Left forelimb (tissue), 1 donor: ENCODE results near the gene DVL2.
"Not testable (repeated sequence)": the region's sequence is repeated elsewhere in the genome, so short reads cannot be mapped to it uniquely, and the experiment has no call there.

ENCODE experiments used
- DNase-seq: peaks from one replicate; pipeline ENCODE4 v3.0.0-alpha.2; 2018; ENCODE audit warnings: low spot score

Gene DVL2

GRCh38 chr17:7196651-7197401 is 37.5 kb downstream of the DVL2 start:
- DNase-seq: peak; percentile 61

- no peak for DNase-seq
These were observed 38.3 kb downstream of the DVL2 start for GRCh38 chr17:7195971-7196370.

DNA sequence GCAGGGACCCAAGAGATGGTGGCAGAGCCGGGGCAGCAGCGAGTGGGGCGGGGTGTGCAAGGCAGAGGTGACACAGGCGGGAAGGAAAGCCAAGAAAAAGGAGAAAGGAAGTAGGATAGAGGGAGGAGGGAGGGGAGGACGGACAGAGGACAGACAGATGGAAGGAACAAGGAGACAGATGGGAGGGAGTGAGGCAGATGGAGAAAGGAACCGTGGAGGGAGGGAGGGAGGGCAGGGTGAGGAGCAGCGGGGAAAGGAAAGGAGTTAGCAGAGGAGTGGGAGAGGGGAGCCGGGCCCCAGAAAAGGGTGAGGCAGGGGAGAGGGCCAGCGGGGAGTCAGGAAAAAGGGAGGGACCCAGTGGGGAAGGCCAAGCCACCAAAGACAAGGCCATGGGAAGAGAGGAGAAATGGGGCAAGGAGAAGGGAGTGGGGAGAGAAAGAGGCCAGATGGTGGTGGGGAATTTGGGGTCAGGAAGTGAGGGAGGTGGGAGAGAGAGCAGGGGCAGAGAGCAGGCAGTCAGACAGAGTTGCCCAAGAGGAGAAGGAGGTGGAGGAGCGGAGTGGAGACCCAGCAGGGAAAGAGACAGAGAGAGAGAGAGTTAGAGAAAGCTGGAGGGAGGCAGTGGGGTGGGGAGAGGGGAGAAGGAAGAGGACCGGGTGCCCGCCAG is 41.9 kb downstream of the DVL2 start:
- DNase-seq: no peak

DNA sequence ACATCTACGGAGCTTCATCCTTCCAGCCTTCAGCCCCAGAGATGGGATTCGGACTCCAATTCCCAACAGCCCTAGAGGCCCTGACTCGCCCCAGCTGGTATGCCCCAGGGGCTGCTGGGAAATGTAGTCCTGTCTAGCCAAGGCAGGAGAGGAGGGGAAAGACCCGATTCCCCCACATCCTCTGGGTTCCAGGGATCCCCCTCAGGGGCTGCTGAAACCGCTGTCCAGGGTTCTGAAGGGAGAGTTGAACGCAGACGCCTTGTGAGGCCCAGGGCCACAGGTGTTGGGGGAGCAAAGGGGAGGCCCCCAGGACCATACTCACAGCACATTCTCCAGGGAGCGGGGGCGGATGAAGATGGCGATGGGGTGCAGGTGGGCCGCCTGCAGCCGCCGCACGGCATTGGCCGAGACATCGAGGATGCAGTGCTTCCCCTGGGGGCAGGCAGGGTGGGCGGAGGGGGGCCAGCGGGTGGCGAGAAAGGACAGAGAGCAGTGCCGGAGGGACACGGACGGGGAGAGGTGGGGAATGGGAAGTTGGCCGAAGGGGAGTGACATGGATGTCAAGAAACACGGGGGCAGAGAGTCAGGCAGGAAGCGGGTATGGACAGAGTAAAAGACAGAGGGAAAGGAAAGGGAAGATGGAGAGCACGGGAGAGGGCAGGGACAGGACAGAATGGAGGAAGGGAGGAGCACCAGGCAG is 42.6 kb downstream of the DVL2 start:
- no peak for DNase-seq

DNA sequence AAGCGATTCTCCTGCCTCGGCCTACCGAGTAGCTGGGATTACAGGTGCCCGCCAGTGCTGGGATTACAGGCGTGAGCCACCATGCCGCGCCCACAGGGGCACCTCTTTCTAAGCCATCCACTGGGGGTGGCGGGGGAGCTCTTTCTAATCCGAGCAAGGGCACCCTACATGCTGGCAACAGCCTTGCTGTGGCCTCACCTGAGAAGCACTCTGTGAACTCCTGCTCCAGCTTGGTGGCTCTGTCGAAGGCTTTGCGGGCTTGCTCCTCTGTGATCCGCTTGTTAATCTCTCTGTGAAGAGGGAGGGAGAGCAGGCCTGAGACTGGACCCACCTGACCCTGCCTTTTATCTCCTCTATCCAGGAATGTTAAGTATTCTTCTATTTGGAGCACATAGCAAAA is 43.2 kb downstream of the DVL2 start:
- DNase-seq: no peak

GRCh38 chr17:7190276-7190917 is 43.9 kb downstream of the DVL2 start:
- no peak for DNase-seq

- DNase-seq: no peak
These were observed 48.1 kb downstream of the DVL2 start for GRCh38 chr17:7186241-7186640.

GRCh38 chr17:7184647-7185046 is 49.7 kb downstream of the DVL2 start:
- DNase-seq: no peak

GRCh38 chr17:7184091-7184488 is 50.2 kb downstream of the DVL2 start:
- DNase-seq: no peak

- no peak for DNase-seq
These were observed 50.8 kb downstream of the DVL2 start for GRCh38 chr17:7183433-7184090.

- DNase-seq: not testable (repeated sequence)
These were observed 52.2 kb downstream of the DVL2 start for GRCh38 chr17:7182101-7182500.

DNA sequence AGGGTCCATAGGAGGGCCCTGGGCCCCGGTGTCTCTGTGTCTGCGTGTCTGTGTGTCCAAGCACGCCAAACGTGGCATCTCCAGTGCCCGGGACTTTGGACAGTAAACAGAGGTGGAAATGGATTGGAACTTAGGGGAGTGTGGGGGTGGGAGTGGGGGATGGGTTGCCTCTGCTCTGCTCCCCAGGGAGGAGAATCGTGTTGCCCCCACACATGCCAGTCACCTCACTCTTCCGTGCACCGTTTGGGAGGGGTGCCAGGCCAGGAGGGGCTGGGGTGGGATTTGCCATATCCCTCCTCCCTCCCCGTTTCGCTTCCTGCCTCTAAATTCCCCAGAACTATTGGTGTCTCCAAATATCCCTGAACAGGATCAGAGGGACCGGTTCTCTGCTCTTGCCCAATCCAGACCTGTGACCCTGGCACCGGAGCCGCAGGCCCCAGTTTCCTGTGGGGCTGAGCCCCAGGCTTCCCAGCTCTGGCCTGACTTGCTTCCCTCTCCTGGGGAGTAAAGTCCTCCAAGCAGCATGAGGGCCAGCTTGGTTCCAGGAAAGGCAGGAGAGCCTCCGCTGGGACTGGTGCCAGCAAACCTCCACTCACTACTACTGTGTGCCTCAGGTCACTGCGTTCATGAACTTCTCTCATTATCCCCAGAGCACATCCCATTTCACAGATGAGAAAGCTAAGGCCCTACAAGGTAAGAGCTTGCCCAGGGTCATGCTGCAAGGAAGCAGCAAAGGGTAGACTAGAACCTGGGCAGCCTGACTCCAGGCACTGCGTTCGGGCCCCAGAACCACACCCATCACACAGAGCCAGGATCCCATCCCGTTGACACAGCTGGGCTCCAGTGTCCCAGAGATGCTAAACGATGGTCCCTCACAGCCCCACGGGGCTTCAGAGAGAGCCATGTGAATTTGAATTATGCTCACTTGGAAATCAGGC is 54.7 kb downstream of the DVL2 start, which contains the start of gene ASGR1:
TSS of gene ASGR1 (minus strand) at position 54 of the 938 bp plus-strand sequence. CDS start 807 bp downstream, outside the sequence.
- no peak for DNase-seq

GRCh38 chr17:7178973-7179316 is 55.4 kb downstream of the DVL2 start:
- no peak for DNase-seq

DNA sequence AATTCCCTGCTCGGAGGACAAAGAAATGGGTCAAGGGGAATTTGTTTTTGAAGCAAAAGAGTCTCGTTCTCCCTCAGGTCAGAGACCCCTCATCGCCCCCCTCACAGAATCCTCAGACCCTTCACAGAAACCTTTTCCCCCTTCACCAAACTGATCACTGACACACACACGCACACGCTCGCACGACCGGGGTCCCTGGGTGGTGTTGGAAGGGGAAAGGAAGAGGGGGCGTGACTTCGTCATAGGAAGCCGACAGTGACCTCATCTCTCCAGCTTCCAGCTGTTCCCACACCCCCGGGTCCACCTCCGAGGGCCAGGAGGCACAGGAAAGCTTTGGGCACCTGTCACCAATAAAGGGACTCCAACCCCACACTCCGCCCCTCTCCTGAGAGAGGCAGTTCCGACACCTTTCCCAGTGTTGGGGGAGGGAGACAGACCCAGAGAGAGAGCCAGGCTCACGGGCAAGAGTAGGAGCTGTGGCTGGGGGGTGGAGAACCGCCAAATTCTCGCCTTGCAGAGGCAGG is 56.3 kb downstream of the DVL2 start:
- DNase-seq: no peak

- DNase-seq: peak; percentile 84
These were observed 56.9 kb downstream of the DVL2 start for GRCh38 chr17:7177191-7177953.

DNA sequence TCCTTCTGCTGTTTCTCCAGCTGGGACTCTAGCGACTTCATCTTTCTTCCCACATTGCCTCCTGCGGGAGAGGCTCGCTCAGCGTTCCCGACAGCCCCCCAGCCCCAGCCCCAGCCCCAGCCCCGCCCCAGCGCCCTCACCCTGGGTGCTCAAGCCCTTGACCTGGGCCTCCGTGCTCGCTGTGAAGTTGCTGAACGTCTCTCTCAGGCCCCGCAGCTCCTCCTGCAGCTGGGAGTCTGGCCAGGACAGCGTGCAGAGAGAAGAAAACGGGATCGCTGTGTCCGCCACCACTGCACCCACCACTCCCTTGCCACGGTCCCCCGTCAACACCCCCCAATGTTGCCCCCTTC is 57.5 kb downstream of the DVL2 start:
- DNase-seq: no peak

DNA sequence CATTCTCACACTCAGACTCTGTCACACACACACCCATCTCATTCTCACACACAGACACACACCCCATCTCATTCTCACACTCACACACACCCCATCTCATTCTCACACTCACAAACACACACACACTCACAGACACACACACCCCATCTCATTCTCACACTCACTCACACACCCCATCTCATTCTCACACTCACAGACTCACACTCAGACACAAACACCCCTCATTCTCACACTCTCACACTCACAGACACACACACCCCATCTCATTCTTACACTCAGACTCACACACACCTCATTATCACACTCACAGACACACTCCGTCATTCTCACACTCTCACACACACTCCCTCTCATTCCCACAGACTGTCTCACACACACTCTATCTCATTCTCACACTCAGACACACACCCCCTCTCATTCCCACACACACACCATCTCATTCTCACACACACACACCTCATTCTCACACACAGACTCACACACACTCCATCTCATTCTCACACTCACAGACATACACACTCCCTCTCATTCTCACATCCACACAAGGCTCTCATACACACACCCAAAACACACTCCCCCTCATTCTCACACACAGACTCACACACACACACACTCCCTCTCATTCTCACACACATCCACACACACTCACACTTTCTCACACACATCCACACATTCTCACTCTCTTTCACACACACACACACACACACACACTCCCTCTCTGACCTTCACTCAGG is 58.0 kb downstream of the DVL2 start:
- DNase-seq: no peak
